ENCODE measurements around the gene DNAJC5G. TPM values are rescaled to one million over a fixed set of nuclear protein-coding genes. Genes with fewer than 3 reads are reported as not detected.

Gene DNAJC5G
- total and polyA plus RNA-seq, 12 donors, result 0.14 to 2.9 (median 1.1) TPM; not detected in 4

- no peak within 1 kb of the TSS for H3K27ac ChIP-seq
- peak within 1 kb of the TSS in 2 of 4 donors; percentile 20 to 67 for H3K4me3 ChIP-seq
- TF ChIP-seq CTCF (IDR thresholded peaks at IDR 0.05) (no peak), POLR2A (IDR thresholded peaks at IDR 0.05) (no peak)
- H3K36me3 ChIP-seq (replicated peaks in 1 of 2), result no peaks in the 10 kb centered on the region
- H3K9me3 ChIP-seq (replicated peaks in 1 of 3), result no peaks in the 10 kb centered on the region
- 0 to 6% (median 1%) methylated on average over 9 to 96 of the region's 96 CpGs for WGBS, 4 donors
- peak; percentile 45 to 71 (median 63) for DNase-seq
- intact Hi-C loops (cut with DNase I), result no loop called here
- H3K27me3 ChIP-seq, result peaks cover 7% of the 10 kb centered on the region
- peaks cover 23 to 37% of the 10 kb centered on the region in 2 donors for H3K4me1 ChIP-seq (replicated peaks in 1 of 2)
Observed at GRCh38 chr2:27262379-27263286, 12.6 kb upstream of the DNAJC5G start, which contains the start of gene SLC30A3. SLC30A3 (minus strand) TSS chr2:27263047; CDS start chr2:27262906, 141 bp downstream.

- peaks cover 23 to 37% of the 10 kb centered on the region in 2 donors for H3K4me1 ChIP-seq (replicated peaks in 1 of 2)
- peak overlapping the region in 2 of 4 donors; percentile 20 to 67 for H3K4me3 ChIP-seq
- WGBS, 4 donors, result 2 to 7% (median 2%) methylated on average over 31 to 46 of the region's 46 CpGs
- H3K27ac ChIP-seq, result no peak overlapping the region
- DNase-seq, result no peak
- H3K27me3 ChIP-seq, result peaks cover 7% of the 10 kb centered on the region
- intact Hi-C loops (cut with DNase I), result no loop called here
- no peaks in the 10 kb centered on the region for H3K36me3 ChIP-seq (replicated peaks in 1 of 2)
- no peaks in the 10 kb centered on the region for H3K9me3 ChIP-seq (replicated peaks in 1 of 3)
- TF ChIP-seq CTCF (IDR thresholded peaks at IDR 0.05), result no peak
- TF ChIP-seq POLR2A (IDR thresholded peaks at IDR 0.05), result no peak
Observed at GRCh38 chr2:27263287-27264252, 11.7 kb upstream of the DNAJC5G start.

- TF ChIP-seq POLR2A (IDR thresholded peaks at IDR 0.05), result no peak
- TF ChIP-seq CTCF (IDR thresholded peaks at IDR 0.05), result no peak
- H3K36me3 ChIP-seq (replicated peaks in 1 of 2), result no peaks in the 10 kb centered on the region
- no peaks in the 10 kb centered on the region for H3K9me3 ChIP-seq (replicated peaks in 1 of 3)
- peak overlapping the region in 2 of 4 donors; percentile 16 to 67 for H3K4me3 ChIP-seq
- H3K27me3 ChIP-seq, result peaks cover 7% of the 10 kb centered on the region
- peaks cover 23 to 37% of the 10 kb centered on the region in 2 donors for H3K4me1 ChIP-seq (replicated peaks in 1 of 2)
- 0 to 1% (median 1%) methylated on average over 17 to 38 of the region's 38 CpGs for WGBS, 4 donors
- no peak for DNase-seq
- no peak overlapping the region for H3K27ac ChIP-seq
- intact Hi-C loops (cut with DNase I), result no loop called here
Observed at GRCh38 chr2:27264253-27264752, 10.9 kb upstream of the DNAJC5G start.
